SU-DHL-6 (cell line): Measurements from ENCODE around the gene CPNE2.

Experiments
- H2AFZ ChIP-seq: fragments of 200-600 bp; sonication (generic); 2 replicates; pipeline ENCODE4 v1.6.1; 2014; ENCODE audit warnings: low read depth, mild to moderate bottlenecking, moderate library complexity, mixed read lengths, antibody characterized with exemption, low read length; ENCODE audit not compliant: severe bottlenecking
- H3F3A ChIP-seq: fragments of 200-600 bp; shearing (Covaris generic); 2 replicates; pipeline ENCODE4 v1.6.0; 2016; ENCODE audit warnings: antibody characterized with exemption, mild to moderate bottlenecking; ENCODE audit not compliant: insufficient read depth
- H3K27ac ChIP-seq: fragments of 200-600 bp; sonication (generic); 2 replicates; pipeline ENCODE4 v1.5.1; 2016; ENCODE audit warnings: low read depth, mild to moderate bottlenecking, low read length, moderate library complexity, mixed read lengths
- H3K27me3 ChIP-seq: fragments of 200-600 bp; sonication (generic), shearing (Covaris generic); 2 replicates; pipeline ENCODE4 v1.6.0; 2014; ENCODE audit warnings: mild to moderate bottlenecking, low read length
- H3K36me3 ChIP-seq: fragments of 200-600 bp; sonication (generic); 2 replicates; pipeline ENCODE4 v1.6.1; 2014; ENCODE audit warnings: mild to moderate bottlenecking, low read length, mixed read lengths
- H3K4me2 ChIP-seq: fragments of 300-600, 200-600 bp; shearing (Covaris generic), sonication (generic); 2 replicates; pipeline ENCODE4 v1.6.0; 2014; ENCODE audit warnings: low read length, low read depth, mild to moderate bottlenecking; ENCODE audit not compliant: poor library complexity, severe bottlenecking
- H3K4me3 ChIP-seq: fragments of 200-600 bp; sonication (generic); 2 replicates; pipeline ENCODE4 v1.5.1; 2014; ENCODE audit warnings: antibody characterized with exemption, low read length, mild to moderate bottlenecking, mixed read lengths; ENCODE audit not compliant: insufficient read depth, poor library complexity, severe bottlenecking
- H3K79me2 ChIP-seq: fragments of 200-600 bp; sonication (generic); 2 replicates; pipeline ENCODE4 v1.6.1; 2014; ENCODE audit warnings: mild to moderate bottlenecking, low read length, moderate library complexity; ENCODE audit not compliant: insufficient read depth
- H3K9ac ChIP-seq: fragments of 200-600 bp; sonication (generic); 2 replicates; pipeline ENCODE4 v1.7.0; 2014; ENCODE audit warnings: mild to moderate bottlenecking, low read length
- H3K9me2 ChIP-seq: fragments of 200-600 bp; sonication (generic); replicated peaks from 2 replicates; pipeline ENCODE4 v1.6.1; 2014; ENCODE audit warnings: low read length; ENCODE audit not compliant: insufficient read depth
- H3K9me3 ChIP-seq: fragments of 200-600 bp; sonication (generic); 2 replicates; pipeline ENCODE4 v1.6.1; 2014; ENCODE audit warnings: low read length, mixed read lengths; ENCODE audit not compliant: insufficient read depth
- H4K20me1 ChIP-seq: fragments of 200-600 bp; sonication (generic); 2 replicates; pipeline ENCODE4 v1.6.1; 2014; ENCODE audit warnings: low read depth, mild to moderate bottlenecking, antibody characterized with exemption, low read length, moderate library complexity, mixed read lengths
- CTCF ChIP-seq: fragments of 200-600 bp; sonication (generic); IDR thresholded peaks from one replicate; pipeline ENCODE4 v1.5.1; 2017; ENCODE audit warnings: antibody characterized with exemption, mild to moderate bottlenecking, low read length, moderate library complexity; ENCODE audit not compliant: insufficient read depth, poor library complexity, severe bottlenecking
- EZH2phosphoT487 ChIP-seq: fragments of 200-600 bp; sonication (generic), shearing (Covaris generic); conservative IDR thresholded peaks from 2 replicates; pipeline ENCODE4 v1.6.1; 2018; ENCODE audit warnings: mild to moderate bottlenecking, antibody characterized with exemption, low read length, moderate library complexity, mixed read lengths

The CPNE2 gene

GRCh38 chr16:57150682-57151330, 58.4 kb downstream of the CPNE2 start:
- no peak overlapping the region for H3K4me2 ChIP-seq
- H3F3A ChIP-seq: no peaks in the 10 kb centered on the region
- no peak overlapping the region for H3K9ac ChIP-seq
- TF ChIP-seq EZH2phosphoT487 (no peak), CTCF (no peak)
- no peaks in the 10 kb centered on the region for H4K20me1 ChIP-seq
- H3K36me3 ChIP-seq: peaks cover 3% of the 10 kb centered on the region; the same call in 1 of the 2 replicates
- H3K79me2 ChIP-seq: no peaks in the 10 kb centered on the region
- H3K4me3 ChIP-seq: no peak overlapping the region
- H2AFZ ChIP-seq: no peak overlapping the region
- H3K9me2 ChIP-seq: no peaks in the 10 kb centered on the region
- H3K9me3 ChIP-seq: no peaks in the 10 kb centered on the region
- H3K27me3 ChIP-seq: no peaks in the 10 kb centered on the region
- no peak overlapping the region for H3K27ac ChIP-seq

- Histone ChIP-seq H2AFZ (no peak overlapping the region), H3K4me3 (no peak overlapping the region), H3K9me2 (no peaks in the 10 kb centered on the region), H4K20me1 (no peaks in the 10 kb centered on the region), H3K9me3 (no peaks in the 10 kb centered on the region), H3K9ac (no peak overlapping the region), H3F3A (no peaks in the 10 kb centered on the region), H3K36me3 (peaks cover 5% of the 10 kb centered on the region; the same call in 1 of the 2 replicates), H3K79me2 (no peaks in the 10 kb centered on the region), H3K27me3 (no peaks in the 10 kb centered on the region), H3K4me2 (no peak overlapping the region), H3K27ac (no peak overlapping the region)
- TF ChIP-seq EZH2phosphoT487 (no peak), CTCF (no peak)
These were observed 59.0 kb downstream of the CPNE2 start for GRCh38 chr16:57151369-57151768.

GRCh38 chr16:57152096-57153093, 60.0 kb downstream of the CPNE2 start:
- Histone ChIP-seq H3K4me2 (no peak overlapping the region), H3K4me3 (no peak overlapping the region), H3K79me2 (no peaks in the 10 kb centered on the region), H3K27ac (no peak overlapping the region), H3K36me3 (peaks cover 5% of the 10 kb centered on the region; the same call in 1 of the 2 replicates), H3F3A (no peaks in the 10 kb centered on the region), H2AFZ (no peak overlapping the region), H3K9me2 (no peaks in the 10 kb centered on the region), H4K20me1 (no peaks in the 10 kb centered on the region), H3K9me3 (no peaks in the 10 kb centered on the region), H3K27me3 (no peaks in the 10 kb centered on the region), H3K9ac (no peak overlapping the region)
- TF ChIP-seq EZH2phosphoT487: no peak
- TF ChIP-seq CTCF: no peak
